Measurements from ENCODE around the gene ZFYVE28.

ZFYVE28 gene

DNA sequence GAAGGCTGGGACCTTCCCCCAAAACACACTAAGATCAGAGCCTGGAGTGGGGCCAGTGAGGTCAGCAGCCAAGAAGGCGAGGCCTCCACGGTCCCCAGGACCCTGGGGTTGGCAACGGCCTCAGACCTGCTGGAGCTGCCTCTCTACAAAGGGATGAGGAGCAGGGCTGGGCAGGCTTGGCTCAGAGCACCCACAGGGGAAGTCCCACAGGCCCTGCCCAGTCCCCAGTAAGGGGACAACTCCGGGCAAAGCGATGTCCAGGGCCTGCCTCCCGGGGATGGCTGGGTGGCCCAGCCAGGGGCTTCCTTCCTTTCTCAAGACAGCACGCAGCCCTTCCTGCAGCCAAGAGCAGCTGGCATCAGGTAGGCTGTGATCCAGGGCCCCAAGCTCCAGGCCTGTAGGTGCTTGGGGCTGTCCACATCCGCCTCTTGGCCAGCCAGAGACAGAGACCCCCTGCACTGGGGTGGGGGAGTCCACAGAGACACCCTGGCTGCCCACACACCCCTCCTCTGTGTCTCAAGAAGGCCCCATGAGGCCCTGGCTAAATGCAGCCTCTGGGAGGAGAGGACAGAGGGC lies 162.2 kb downstream of the ZFYVE28 start:
- DNase-seq, result no peak

DNA sequence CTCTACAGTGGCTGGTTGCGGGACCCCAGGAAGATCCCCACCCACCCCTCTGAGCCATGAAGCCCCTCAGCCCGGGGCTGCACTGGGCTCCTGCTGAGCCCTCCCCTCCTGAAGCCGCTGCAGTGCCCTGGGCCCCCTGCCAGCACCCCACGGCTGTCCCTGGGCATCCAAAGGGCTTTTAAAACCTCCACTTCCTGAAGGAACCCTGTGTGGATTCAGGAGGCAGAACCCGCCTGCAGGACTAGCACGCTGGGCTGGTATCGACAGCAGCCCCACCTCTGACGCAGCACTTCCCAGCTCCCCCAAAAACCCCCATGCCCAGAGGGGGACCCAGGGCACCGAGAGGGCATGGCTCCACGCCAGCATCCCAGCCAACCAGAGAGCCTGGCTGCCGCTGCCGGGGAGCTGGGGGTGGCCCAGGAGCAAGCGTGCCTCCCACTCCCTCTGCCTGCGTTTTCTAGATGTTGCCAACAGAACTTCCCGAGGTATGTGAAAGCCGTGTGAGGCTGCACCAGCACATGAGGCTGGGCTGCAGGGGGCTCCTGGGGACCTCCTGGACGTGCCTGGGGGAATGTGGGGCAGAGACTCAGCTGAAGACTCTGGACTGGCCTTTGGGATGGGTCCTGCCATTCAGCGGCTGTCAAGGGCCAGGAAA lies 162.8 kb downstream of the ZFYVE28 start:
- no peak for DNase-seq

DNA sequence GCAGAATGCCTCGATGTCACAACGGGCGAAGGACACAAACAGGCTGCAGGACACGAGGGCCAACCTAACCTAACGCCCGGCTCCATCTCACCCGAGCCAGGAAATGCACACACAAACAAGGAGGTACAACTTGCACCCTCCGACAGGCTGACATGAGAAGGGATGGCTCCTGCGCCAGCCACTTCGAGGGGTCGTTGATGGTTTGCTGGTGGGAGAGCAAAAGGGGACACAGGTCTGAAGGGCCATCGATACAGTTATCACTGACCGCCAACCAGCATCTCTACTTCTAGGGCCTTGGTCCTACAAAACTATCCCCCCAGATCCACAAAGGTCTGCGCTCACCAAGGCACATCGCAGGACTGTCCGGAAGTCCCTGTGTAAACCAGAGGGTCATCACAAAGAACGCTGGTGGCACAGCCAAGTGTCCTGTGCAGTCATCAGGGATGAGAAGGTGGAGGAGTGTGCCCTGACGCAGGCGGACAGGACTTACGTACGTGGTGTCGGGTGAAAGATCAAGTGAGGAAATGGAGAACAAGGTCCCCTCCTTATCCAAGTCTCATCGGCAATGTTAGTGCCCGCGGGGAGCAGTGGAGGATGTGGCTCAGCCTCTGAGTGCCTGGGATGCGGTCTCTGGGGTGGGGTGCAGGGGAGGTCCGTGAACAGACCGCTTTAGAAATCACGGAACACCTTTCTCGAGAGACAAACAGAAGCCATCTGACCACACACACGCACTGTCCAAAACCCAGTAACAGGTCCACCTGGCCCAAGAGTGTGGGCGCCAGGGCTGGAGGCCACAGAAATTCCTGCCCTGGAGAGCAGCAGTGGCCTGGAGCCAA lies 163.6 kb downstream of the ZFYVE28 start:
- DNase-seq, result no peak

- DNase-seq, result no peak
Measured at GRCh38 chr4:2253160-2254084, 165.0 kb downstream of the ZFYVE28 start.

GRCh38 chr4:2252530-2253091 lies 165.8 kb downstream of the ZFYVE28 start:
- no peak for DNase-seq

DNA sequence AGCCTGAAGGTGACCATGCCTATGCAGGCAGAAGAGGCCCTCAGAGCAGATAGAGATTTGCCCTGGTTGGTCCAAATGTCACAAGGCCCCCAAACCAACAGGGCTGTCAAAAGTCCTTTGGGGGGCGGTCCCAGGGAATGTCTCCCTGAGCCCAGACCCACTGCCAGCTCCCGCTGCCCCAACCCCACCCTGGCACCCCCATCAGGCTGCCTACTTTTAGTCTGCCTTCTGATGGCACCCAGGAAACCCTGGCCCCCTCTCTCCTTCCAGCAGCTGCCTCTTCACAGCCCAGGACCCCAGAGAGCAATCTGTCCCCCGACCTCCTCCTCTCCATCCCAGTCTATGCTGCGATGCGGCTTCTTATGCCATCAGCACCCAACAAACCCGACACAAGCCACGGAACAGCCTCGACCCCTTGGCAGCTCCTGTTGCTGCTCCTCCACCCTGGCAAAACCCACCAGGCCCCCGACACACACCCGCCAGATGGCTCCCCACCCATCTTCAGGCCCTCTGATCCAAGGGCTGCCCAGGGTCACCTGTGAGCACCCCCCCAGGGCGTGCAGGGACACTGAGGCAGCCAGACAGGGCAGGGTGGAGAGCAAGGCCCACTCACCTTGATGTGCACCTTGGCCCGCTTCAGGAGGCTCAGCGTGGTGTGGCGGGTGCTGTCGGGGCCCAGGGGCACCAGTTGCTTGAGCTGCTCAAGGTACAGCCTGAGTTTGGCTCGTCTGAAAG lies 166.5 kb downstream of the ZFYVE28 start:
- no peak for DNase-seq

- DNase-seq, result no peak
Measured at GRCh38 chr4:2251073-2251794, 167.2 kb downstream of the ZFYVE28 start.

DNA sequence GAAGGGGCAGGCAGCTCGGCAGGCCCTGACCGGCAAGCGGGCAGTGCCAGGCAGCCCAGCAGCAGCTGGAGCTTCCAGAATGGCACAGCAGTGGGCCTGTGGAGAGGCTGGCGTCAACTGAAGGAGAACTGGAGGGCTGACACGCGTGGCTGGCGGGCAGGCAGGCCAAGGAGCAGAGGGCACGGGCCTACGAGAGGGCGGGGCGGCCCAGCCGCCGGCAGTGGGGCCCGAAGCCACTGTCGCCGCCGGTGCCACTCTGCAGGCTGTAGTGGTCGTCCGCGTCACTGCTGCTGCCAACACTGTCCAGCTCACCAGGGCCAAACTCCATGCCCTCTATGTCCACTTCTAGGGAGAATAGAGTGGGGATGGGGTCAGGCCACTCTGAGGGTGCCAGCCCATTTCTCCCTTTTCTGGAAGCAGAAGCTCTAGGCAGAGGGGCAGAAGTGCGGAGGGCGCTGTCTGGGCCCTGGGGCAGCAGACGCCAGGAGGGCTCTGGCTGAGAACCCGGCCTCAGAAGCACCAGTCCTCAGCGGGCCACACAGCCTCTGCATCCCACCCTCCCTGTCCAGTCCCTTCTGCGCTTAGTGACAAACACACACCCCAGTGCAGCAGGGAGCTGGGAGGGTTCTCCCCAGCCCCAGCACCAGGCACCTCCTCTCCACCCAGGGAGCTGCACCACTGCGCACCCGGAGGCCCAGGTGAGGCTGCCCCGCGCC lies 167.9 kb downstream of the ZFYVE28 start:
- no peak for DNase-seq

- no peak for DNase-seq
Measured at GRCh38 chr4:2249526-2250356, 168.7 kb downstream of the ZFYVE28 start.

DNA sequence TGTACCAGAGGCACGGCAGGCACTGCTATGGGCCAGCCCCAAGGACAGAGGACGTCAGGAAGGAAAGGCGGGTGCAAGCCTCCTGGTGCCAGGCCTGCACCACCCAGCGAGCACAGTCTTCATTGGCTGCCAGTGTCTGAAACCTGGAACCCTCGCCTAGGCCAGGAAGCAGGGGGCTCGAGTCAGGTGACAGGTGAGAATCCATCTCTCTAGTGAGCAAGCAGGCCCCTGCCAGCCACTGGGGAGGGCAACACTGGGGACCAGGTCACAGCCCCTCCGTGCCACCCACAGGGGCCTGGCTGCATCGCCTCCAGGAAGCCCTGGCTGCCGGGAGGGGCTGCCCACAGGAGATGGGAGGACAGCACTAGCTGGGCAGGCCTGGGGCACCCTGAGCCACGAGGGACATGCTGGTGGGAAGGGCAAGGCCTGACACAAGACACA lies 169.6 kb downstream of the ZFYVE28 start:
- DNase-seq, result no peak

- DNase-seq, result no peak
Measured at GRCh38 chr4:2248044-2248780, 170.2 kb downstream of the ZFYVE28 start.

DNA sequence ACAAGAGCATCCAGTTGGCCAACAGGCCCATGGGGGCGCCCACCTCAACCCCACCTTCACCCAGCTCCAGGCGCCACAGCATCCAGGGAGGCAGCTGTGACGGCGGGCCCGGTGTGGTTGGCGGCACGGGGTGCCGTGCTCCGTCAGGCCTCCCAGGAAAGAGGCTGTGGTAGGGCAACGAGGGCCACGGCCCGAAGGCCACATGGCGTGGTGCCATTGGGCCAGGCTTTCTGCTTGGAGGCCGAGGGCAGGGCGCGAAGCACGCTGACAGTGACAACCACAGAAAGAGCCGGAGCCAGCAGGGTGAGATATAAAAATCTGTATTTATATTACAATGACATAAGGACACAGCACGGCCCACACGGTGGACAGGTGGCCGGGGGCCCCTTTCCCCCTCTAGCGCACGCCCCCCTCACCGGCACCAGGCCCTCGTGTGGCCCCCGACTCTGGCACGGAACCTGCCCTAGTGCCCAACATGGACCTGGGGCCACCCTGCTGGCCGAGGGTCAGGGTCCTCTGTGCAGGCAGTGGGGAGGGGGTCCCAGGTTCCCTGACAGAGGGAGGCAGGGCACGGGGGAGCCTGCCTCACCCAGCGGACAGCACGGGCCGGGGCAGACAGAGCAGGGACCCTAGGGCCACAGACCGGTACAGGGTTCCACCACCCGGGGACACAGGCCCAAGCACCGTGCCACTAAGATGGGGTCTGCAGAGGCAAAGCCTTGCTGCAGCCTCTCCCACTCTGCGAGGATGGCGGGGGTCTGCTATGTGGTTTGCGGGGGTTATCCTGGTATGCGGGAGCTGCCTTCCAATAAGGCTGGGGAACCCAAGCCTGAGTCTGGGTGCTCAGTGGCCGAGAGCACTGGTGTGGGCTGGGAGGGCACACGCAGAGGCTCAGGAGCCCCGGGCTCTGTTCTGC lies 171.1 kb downstream of the ZFYVE28 start:
- no peak for DNase-seq

DNA sequence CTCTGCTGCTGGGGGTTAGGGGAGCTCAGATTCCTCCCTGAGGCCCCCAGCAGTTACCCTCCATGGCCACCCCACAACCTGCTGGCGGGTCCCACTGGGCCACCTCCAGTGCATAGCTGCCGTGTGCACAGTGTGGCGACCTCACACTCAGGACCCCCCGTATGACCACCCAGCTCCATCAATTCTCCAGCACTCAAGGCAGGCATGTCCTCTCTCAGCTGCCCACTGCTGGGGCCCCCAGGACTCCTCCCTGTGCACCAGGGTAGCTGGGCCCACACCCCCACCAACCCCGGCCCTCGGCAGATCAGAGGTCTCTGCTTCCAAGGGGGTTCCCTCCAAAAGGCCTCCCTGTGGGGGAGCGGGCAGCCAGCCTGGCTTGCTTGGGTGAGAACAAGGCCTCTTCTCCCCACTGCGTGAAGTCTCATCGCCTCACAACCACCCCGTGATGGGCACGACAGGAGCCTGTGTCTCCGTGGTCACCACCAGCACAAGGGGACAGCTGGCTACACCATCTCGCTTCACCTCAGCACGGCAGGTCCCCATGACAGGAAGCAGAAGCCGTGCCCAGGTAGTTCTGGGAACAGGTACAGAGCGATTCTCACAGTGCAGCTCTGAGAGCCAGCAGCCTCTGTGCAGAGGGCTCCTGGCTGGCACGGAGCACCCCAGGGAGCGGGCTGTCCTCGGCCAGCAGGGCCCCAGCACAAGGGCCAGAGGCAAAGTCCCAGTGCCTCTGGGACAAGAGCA lies 171.9 kb downstream of the ZFYVE28 start:
- DNase-seq, result no peak

- DNase-seq, result no peak
Measured at GRCh38 chr4:2245787-2246275, 172.6 kb downstream of the ZFYVE28 start.

- DNase-seq, result no peak
Measured at GRCh38 chr4:2245057-2245786, 173.2 kb downstream of the ZFYVE28 start.

All from CD4-positive, alpha-beta T cell treated with Interleukin-17A for 1 hour (primary cell).